ENCODE measurements around the gene LDHD. TPM values are rescaled to one million over a fixed set of nuclear protein-coding genes. Genes with fewer than 3 reads are reported as not detected.

The LDHD gene
- total and polyA plus RNA-seq, 2 of the 13 experiments (the other 11 are each of a cell fraction or from before 2014, with no cell fraction given) = 9.1 to 9.8 TPM

- 0 out of 2 replicates have a peak, but pooled peaks have one; percentile 49 for TF ChIP-seq ZNF318 (CRISPR knock-in tag; IDR thresholded peaks at IDR 0.05)
- TF ChIP-seq CREB3 (CRISPR knock-in tag; IDR thresholded peaks at IDR 0.05) = no peak
- 0 out of 2 replicates have a peak, but pooled peaks have one; percentile 44 for TF ChIP-seq ZMAT3 (CRISPR knock-in tag; conservative IDR thresholded peaks at IDR 0.05)
- TF ChIP-seq, protein P1, sequence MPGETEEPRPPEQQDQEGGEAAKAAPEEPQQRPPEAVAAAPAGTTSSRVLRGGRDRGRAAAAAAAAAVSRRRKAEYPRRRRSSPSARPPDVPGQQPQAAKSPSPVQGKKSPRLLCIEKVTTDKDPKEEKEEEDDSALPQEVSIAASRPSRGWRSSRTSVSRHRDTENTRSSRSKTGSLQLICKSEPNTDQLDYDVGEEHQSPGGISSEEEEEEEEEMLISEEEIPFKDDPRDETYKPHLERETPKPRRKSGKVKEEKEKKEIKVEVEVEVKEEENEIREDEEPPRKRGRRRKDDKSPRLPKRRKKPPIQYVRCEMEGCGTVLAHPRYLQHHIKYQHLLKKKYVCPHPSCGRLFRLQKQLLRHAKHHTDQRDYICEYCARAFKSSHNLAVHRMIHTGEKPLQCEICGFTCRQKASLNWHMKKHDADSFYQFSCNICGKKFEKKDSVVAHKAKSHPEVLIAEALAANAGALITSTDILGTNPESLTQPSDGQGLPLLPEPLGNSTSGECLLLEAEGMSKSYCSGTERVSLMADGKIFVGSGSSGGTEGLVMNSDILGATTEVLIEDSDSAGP (CRISPR knock-in tag; IDR thresholded peaks at IDR 0.05; ENCODE audit: borderline replicate concordance) = peak; percentile 49; the same call in 1 of the 2 replicates
- no peak for TF ChIP-seq ZUFSP (CRISPR knock-in tag; IDR thresholded peaks at IDR 0.05; ENCODE audit: borderline replicate concordance)
- TF ChIP-seq MED1 (CRISPR knock-in tag; IDR thresholded peaks at IDR 0.05) = peak; percentile 58
- TF ChIP-seq ZNF614 (CRISPR knock-in tag; IDR thresholded peaks at IDR 0.05; ENCODE audit: borderline replicate concordance) = 0 out of 2 replicates have a peak, but pooled peaks have one; percentile 42
- 0 out of 2 replicates have a peak, but pooled peaks have one; percentile 18 for TF ChIP-seq ZNF644 (CRISPR knock-in tag; IDR thresholded peaks at IDR 0.05; ENCODE audit: low read depth)
- 0 out of 2 replicates have a peak, but pooled peaks have one; percentile 50 for TF ChIP-seq ZSCAN9 (CRISPR knock-in tag; IDR thresholded peaks at IDR 0.05; ENCODE audit: borderline replicate concordance)
- peak; percentile 30; the same call in 1 of the 2 replicates for TF ChIP-seq ZNF335 (CRISPR knock-in tag; IDR thresholded peaks at IDR 0.05)
- TF ChIP-seq, protein P2, sequence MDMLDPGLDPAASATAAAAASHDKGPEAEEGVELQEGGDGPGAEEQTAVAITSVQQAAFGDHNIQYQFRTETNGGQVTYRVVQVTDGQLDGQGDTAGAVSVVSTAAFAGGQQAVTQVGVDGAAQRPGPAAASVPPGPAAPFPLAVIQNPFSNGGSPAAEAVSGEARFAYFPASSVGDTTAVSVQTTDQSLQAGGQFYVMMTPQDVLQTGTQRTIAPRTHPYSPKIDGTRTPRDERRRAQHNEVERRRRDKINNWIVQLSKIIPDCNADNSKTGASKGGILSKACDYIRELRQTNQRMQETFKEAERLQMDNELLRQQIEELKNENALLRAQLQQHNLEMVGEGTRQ (IDR thresholded peaks at IDR 0.05; ENCODE audit: low read depth, low read length) = no peak
- TF ChIP-seq, protein P2 (CRISPR knock-in tag; IDR thresholded peaks at IDR 0.05; ENCODE audit: borderline replicate concordance) = no peak
- no peak for TF ChIP-seq HDAC6 (IDR thresholded peaks at IDR 0.05; ENCODE audit: low read depth, low read length)
These were observed 52.0 kb downstream of the LDHD start (continued) for GRCh38 chr16:75064403-75065148.
